ENCODE measurements around the gene CAB39L.

CAB39L gene

GRCh38 chr13:49271264-49271663, 172.6 kb downstream of the CAB39L start:
- no peak for DNase-seq

- no peak for DNase-seq
Measured at GRCh38 chr13:49265822-49266221, 178.0 kb downstream of the CAB39L start.

GRCh38 chr13:49262634-49263033, 181.2 kb downstream of the CAB39L start:
- DNase-seq: no peak

- no peak for DNase-seq
Measured at GRCh38 chr13:49259586-49259985, 184.3 kb downstream of the CAB39L start.

Data from inflammatory macrophage treated with lipopolysaccharide for 4 hours (primary cell).